Ramos (cell line): Measurements from ENCODE around the gene MEX3B.
"Not testable (repeated sequence)": the region's sequence is repeated elsewhere in the genome, so short reads cannot be mapped to it uniquely, and the experiment has no call there.

Experiments
- in situ Hi-C: fragments of 300-500 bp; cut with MboI; formaldehyde crosslinking; loops from one replicate; pipeline ENCODE4 v1.14.3; 2022; ENCODE audit warnings: low sequenced_read_pairs; ENCODE audit not compliant: unreplicated experiment

MEX3B gene

DNA sequence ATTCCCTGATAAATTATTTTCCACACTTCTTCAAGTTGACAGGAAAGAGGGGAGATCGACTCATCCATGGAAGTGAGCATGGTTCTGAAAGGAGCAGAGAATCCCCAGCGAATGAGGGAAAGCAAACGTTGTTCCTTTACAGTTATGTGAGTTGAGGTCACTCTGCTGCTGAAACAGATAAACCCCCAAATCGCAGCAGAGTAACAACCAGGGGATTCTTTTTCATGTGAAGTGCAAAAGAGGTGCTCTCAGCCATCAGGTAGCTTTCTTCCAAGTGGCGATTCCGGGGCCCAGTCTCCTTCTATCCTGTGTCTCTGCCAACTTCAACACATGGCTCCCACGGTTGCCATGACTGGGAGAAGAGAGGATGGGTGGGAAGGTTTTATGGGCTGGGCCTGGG, 28.2 kb downstream of the MEX3B start:
- in situ Hi-C loops: no loop called here

DNA sequence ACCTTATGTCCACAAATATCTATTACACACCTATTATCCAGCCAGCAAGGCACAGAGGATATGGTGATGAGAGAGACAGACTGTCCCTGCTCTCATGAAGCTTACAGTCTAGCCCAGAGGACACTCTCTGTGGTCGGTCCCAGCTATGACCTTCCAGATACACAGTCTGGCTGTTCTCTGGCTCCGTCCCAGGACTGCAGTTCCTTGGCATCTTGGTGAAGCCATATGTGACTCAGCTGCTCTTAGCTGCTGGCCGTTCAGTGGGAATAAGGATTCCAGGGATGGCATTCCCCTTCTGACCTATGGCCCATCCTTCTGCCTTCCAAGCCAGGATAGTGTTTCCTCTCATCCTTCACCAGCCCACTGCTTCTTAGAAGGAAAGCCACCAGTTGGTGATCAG, 30.8 kb downstream of the MEX3B start:
- in situ Hi-C loops: no loop called here

DNA sequence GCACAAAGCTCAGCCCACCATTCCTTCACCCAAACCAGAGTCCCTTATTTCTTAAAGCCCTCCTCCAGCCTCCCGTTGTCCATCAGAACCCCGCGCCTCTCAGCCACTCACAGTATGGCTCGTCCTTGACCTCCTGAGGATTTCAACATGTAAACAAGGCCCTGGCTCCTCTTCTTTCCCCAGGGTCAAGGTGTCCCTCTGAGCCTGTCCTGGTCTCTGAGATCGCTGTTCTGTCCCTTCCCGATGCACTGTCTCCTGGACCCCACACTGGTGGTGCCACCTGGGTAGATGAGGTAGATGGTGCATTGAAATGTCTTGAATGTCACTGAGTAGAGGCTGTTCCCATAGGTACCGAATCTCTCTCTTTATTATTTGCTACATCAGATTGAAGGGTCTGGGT, 32.9 kb downstream of the MEX3B start:
- in situ Hi-C loops: no loop called here

DNA sequence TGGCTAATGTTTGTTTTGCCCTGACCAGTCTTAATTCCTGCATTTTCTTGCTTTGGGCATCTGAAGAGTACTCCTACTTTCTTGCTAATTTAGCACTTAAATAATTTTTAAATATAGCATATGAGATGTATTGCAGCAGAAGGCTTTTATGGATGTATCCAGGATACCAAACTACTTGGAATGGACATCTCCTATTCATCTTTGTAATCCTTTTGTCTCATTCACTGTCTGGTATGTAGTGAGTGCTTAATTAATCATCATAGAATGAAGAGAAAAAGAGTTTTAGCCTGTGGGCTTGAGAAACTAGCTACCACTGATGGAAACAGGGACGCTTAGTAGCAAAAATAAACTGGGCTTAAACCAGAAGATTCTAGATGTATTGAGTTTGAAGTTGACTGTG, 40.6 kb downstream of the MEX3B start:
- in situ Hi-C loops: no loop called here

DNA sequence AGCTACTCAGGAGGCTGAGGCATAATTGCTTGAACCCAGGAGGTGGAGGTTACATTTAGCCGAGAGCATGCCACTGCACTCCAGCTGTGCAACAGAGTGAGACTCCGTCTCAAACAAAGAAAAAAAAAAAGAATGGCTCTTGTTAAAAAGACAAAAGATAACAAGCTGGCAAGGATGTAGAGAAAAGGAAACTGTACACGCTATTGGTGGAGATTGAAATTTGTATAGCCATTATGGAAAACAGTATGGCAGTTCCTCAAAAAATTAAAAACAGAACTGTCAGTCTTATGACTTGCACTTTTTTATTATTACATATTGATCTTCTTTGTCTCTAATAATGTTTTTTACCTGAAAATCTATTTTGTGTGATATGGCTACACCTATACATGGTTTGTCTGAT, 41.9 kb downstream of the MEX3B start:
- in situ Hi-C loops: no loop called here

DNA sequence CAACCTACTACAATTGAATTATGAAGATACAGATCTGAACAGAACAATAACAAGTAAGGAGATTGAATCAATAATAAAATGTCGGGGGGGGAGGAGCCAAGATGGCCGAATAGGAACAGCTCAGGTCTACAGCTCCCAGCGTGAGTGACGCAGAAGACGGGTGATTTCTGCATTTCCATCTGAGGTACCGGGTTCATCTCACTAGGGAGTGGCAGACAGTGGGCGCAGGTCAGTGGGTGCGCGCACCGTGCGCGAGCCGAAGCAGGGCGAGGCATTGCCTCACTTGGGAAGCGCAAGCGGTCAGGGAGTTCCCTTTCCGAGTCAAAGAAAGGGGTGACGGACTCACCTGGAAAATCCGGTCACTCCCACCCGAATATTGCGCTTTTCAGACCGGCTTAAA, 50.7 kb downstream of the MEX3B start:
- in situ Hi-C loops: not testable (repeated sequence)

DNA sequence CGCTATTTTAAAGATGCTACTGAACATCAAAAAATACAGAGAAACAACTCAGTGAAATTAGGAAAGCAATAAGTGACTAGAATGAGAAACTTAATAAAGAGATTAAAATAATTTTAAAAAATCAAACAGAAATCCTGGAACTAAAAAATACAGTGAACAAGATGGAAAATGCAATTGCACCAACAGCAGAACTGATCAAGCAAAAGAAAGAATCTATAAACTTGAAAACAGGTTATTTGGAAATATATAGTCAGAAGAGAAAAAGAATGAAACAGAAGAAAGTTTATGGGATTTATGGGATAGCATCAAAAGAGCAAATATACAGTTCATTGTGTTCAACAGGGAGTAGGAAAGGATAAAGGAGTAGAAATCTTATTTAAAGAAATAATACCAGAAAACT, 53.3 kb downstream of the MEX3B start:
- in situ Hi-C loops: no loop called here
